ENCODE measurements around the gene GLYAT.
A peak's percentile ranks its signal among the peaks of the same experiment; 100 is the strongest.

Gene GLYAT

DNA sequence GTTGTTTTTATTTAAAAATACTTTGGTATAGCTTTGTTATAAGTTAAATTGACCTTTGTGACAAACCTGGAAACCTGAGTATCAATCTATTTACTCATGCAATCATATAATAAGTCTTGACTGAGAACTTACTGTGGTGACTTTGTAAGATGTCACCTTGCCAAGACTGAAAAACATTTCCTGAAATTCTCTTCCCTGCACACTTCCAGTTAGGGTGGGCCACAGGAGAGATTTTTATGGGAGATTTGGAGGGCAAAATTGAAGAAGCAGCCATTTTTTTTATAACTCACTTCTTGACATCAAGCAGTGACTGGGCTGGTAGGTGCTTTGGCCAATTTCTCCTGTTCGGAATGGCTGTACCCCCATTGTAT, 31.4 kb upstream of the GLYAT start:
- no peak overlapping the region for H3K4me3 Mint-ChIP-seq
- no peaks in the 10 kb centered on the region for H3K36me3 Mint-ChIP-seq (ENCODE audit: low read depth)
- H3K9me3 Mint-ChIP-seq, result no peaks in the 10 kb centered on the region
- no peak overlapping the region for H3K27ac Mint-ChIP-seq
- no peaks in the 10 kb centered on the region for H3K27me3 Mint-ChIP-seq
- no peaks in the 10 kb centered on the region for H3K4me1 Mint-ChIP-seq (ENCODE audit: low read depth)

DNA sequence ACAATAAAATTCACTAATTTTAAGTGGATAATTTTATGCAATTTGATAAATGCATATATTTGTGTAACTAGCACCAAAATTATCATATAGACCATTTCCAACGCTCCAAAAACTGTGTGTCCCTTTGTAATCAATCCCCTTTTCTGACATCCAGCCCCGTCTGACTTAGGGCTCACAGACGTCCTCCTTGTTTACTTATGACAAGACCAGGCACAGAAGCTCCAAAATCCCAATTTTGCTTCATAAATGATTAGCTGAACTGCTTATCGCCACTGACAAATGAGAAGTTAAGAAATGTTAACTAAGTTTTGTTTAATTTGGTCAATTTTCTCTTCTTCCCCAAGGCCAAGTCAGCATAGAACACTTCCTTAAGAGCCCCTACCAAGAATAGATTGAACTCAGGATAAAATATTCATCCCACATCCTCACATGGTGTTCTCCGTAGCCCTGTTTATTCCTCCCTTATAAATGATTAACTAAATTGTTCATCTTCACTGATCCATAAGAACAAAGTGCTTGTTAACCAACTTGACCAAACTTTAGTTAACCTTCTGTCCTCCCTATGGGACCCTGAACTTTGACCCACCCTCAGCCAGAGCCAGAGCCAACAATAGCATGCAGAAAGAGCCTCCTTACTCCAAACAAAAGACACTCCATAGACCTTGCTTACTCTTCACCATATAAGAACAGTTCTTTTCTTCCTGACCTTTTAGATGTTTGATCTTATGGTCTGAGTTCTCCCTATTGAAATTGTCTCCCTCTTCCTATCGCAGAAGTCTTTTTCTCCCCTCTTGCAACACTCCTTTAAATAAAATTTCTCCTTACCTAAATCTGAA, 30.8 kb upstream of the GLYAT start:
- Mint-ChIP-seq H3K9me3 (no peaks in the 10 kb centered on the region), H3K4me3 (no peak overlapping the region), H3K36me3 (ENCODE audit: low read depth) (no peaks in the 10 kb centered on the region), H3K4me1 (ENCODE audit: low read depth) (no peaks in the 10 kb centered on the region), H3K27ac (no peak overlapping the region), H3K27me3 (no peaks in the 10 kb centered on the region)

DNA sequence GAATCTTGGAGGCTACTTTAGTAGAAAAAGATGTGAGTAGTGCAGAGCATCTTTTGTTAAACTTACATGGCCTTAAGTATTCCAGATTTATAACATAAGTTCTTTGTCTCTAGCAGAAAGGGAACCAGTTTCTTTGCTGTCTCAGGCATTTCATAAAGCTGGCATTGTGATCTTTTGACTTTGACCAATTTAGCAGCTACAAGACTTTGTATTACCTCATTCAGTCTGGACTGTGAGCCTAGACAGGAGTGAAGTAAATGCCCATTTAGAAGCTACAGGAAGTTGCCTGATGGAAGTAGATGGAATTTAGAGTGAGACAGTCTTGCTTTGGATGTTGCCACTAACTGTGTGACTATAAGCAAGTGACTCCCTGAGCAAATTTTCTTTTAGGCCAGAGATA, 25.7 kb upstream of the GLYAT start:
- Mint-ChIP-seq H3K4me1 (ENCODE audit: low read depth) (no peaks in the 10 kb centered on the region), H3K4me3 (no peak overlapping the region), H3K27me3 (no peaks in the 10 kb centered on the region), H3K27ac (no peak overlapping the region), H3K36me3 (ENCODE audit: low read depth) (no peaks in the 10 kb centered on the region), H3K9me3 (no peaks in the 10 kb centered on the region)

DNA sequence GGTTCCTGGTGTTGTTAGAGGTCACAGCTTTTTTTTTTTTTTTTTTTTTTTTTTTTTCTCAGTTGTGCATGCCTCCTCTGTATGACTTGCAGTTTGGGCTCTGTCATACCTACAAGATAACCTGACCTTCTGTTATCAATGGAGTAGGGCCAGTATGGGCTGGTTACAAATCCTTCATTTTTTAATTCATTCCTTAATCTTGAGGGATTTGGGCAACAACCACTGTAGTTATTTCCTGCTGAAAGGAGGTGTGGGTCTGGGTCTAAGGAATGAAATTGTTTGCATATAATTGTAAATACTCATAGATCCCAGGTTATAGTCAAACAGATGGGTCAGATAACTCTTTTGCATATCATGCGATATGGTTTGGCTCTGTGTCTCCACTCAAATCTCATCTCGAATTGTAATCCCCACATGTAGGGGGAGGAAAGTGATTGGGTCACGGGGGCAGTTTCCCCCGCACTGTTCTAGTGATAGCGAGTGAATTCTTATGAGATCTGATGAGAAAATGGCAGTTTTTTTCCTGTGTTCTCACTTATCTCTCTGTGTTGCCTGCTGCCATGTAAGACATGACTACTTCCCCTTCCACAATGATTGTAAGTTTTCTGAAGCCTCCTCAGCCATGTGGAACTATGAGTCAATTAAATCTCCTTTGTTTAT, 14.1 kb upstream of the GLYAT start:
- Mint-ChIP-seq H3K27ac (no peak overlapping the region), H3K27me3 (peaks cover 3% of the 10 kb centered on the region), H3K36me3 (ENCODE audit: low read depth) (no peaks in the 10 kb centered on the region)

DNA sequence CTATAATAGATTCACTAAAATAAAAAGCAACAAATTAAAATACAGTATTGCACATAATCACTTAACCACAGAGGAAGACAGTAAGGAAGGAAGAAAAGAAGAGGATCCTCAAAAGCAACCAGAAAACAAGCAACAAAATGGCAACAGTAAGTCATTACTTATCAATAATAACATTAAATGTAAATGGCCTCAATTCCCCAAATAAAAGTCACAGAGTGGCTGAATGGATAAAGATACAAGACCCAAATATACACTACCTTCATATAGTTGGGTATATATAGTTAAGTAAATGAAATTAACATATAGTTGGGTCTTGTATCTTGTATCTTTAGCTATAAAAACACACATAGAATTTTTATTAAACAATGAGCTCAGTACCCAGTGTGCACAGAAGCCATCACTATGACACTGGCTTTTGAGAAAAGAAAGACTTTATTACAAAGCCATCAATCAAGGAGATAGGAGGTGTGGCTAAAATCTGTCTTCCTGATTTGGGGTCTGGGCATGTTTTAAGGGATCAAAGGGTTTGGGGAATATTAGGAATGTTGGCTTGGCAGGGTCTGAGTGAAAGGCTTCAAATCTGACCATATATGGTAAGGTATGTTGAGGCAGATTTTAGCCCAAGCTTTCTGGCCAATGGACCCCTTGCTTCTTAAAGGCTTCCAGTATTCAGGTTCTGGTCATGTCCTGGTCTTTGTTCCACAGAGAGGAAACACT, 13.4 kb upstream of the GLYAT start:
- peaks cover 3% of the 10 kb centered on the region for H3K4me1 Mint-ChIP-seq (ENCODE audit: low read depth)
- no peaks in the 10 kb centered on the region for H3K36me3 Mint-ChIP-seq (ENCODE audit: low read depth)
- peaks cover 3% of the 10 kb centered on the region for H3K27me3 Mint-ChIP-seq
- no peak overlapping the region for H3K27ac Mint-ChIP-seq
- peaks cover 10% of the 10 kb centered on the region for H3K9me3 Mint-ChIP-seq
- no peak overlapping the region for H3K4me3 Mint-ChIP-seq

More for the DNA sequence above, 14.1 kb upstream of the GLYAT start:
- Mint-ChIP-seq H3K9me3 (peaks cover 10% of the 10 kb centered on the region), H3K4me3 (no peak overlapping the region), H3K4me1 (ENCODE audit: low read depth) (peaks cover 3% of the 10 kb centered on the region)

DNA sequence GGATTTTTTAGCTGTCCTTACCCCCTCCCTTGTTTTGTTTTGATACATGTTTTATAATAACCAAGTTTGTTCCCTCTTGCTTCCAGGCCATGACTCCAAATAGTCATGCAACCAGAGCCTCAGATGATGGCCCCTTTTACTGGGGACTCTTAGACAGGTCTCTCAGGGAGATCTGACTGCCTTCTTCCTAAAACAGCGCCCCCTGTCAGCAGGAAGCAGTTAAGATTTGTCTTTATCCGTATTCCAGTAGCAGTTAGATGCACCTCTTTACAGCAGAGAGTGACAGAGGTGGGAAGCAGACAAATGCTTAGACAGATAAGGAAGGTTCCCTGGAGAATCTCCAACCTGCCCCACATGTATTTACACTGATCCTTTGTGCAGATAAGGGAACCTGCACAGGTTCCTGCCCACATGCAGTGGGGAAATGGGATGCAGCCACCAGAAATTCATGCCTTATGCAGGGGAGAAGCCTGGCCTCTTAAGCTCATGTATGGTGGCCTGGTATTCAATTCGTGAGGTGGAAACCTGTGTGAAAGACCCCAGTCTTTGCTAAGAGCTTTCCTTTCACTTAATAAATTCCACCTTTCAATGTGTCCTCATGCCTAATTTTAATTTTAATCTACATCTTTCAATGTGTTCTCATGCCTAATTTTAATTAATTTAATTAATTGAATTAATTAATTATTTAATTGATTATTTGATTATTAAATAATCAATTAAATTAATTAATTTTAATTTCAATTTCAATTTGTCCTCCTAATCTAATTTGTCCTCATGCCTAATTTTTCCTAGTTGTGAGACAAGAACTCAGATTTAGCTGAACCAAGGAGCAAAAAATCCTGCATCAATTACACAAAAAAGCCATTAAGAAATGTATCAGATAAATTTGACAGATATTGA, 11.5 kb upstream of the GLYAT start:
- Mint-ChIP-seq H3K4me1 (ENCODE audit: low read depth) (peaks cover 3% of the 10 kb centered on the region), H3K9me3 (peaks cover 10% of the 10 kb centered on the region), H3K36me3 (ENCODE audit: low read depth) (no peaks in the 10 kb centered on the region), H3K27me3 (peaks cover 3% of the 10 kb centered on the region), H3K27ac (no peak overlapping the region), H3K4me3 (no peak overlapping the region)

DNA sequence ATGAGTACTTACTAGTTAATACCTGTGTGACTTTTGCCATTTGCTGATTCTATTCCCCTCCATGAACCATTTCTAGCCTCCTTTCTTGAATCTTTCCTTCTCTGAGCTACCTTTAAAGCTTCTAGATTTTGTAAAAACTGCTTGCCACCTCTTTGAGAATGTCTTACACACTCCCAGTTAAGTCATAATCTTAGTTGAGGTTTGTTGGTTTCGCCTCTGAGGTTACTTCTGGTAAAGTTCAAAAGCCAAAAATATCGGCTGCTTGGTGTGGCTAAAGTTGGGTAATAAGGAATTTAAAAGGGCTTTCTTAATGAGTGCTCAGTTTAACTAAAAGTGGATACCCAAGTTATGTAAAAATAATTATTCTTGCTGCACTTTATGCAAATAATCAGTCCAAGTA, 10.4 kb upstream of the GLYAT start:
- Mint-ChIP-seq H3K36me3 (ENCODE audit: low read depth) (no peaks in the 10 kb centered on the region), H3K27ac (no peak overlapping the region), H3K4me3 (no peak overlapping the region), H3K4me1 (ENCODE audit: low read depth) (peaks cover 3% of the 10 kb centered on the region), H3K27me3 (peaks cover 3% of the 10 kb centered on the region), H3K9me3 (peaks cover 10% of the 10 kb centered on the region)

DNA sequence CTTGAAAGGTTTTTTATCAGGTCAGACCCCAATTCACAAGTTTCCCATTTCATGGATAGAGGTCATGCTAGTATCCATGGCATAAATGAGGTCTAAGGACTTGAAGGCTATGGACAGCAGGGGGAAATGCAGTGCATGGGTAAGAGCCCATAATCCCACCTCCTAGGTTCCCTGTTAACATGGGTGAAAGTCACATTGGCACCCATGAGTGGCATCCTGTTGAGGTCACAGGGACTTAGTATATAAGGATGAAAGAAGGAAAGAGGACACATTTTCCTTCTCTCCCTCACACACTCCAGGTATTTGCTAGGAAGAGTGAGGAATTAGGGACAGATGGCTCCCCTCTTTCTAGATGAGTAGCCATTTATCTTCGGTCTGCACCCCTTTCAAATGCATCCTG, 9.4 kb upstream of the GLYAT start:
- Mint-ChIP-seq H3K27ac (no peak overlapping the region), H3K9me3 (peaks cover 10% of the 10 kb centered on the region), H3K36me3 (ENCODE audit: low read depth) (no peaks in the 10 kb centered on the region), H3K4me3 (no peak overlapping the region), H3K4me1 (ENCODE audit: low read depth) (peaks cover 3% of the 10 kb centered on the region), H3K27me3 (peaks cover 3% of the 10 kb centered on the region)

DNA sequence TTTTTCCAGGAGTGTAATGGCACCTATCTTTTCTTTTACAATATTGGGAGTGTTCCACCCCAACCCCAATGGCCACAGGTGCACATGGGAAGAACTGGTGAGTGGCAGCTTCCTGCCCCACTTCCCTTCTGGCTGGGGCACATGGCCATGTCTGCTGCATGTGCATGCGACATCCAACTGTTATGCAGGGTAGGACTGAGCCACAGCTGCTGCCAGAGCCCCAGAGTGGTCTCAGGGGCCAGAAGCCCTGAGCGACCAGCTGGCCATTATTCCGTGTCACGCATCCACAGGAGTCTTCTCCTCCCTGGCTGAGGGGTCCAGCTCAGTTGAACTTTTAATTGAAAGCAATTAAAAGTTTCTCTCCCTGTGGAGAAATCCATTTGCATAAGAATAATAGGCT, 8.7 kb upstream of the GLYAT start:
- H3K27ac Mint-ChIP-seq, result no peak overlapping the region
- peaks cover 3% of the 10 kb centered on the region for H3K27me3 Mint-ChIP-seq
- H3K4me3 Mint-ChIP-seq, result no peak overlapping the region
- H3K9me3 Mint-ChIP-seq, result peaks cover 10% of the 10 kb centered on the region
- no peaks in the 10 kb centered on the region for H3K36me3 Mint-ChIP-seq (ENCODE audit: low read depth)
- peaks cover 3% of the 10 kb centered on the region for H3K4me1 Mint-ChIP-seq (ENCODE audit: low read depth)

DNA sequence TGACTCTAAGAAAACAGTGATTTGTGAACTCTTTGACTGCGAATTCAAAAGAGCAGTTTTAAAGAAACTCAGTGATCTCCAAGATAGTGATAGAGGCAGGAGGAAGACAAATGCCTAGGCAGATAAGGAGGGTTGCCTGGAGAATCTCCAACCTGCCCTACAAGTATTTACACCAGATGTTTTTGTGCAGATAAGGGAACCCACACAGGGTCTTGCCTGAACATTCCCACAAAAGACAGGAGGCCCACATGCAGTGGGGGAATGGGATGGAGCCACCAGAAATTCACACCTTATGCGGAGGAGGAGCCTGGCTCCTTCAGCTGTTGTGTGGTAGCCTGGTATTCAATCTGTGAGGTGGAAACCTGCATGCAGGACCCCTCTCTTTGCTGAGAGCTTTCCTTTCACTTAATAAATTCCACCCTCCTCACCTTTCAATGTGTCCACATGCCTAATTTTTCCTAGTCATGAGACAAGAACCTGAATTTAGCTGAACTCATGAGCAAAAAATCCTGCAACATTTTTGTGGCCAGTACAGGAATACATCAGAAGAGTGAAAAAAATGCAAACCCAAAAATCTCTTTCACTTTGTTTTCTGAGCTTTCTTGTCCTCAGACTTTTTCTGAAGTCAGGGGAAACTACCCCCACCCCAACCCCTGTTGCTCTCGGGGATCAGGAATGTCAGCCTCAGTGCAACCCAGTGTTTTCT, 8.1 kb upstream of the GLYAT start:
- H3K4me1 Mint-ChIP-seq (ENCODE audit: low read depth), result peaks cover 3% of the 10 kb centered on the region
- no peaks in the 10 kb centered on the region for H3K36me3 Mint-ChIP-seq (ENCODE audit: low read depth)
- no peak overlapping the region for H3K27ac Mint-ChIP-seq
- no peak overlapping the region for H3K4me3 Mint-ChIP-seq
- peaks cover 10% of the 10 kb centered on the region for H3K9me3 Mint-ChIP-seq
- H3K27me3 Mint-ChIP-seq, result peaks cover 3% of the 10 kb centered on the region

DNA sequence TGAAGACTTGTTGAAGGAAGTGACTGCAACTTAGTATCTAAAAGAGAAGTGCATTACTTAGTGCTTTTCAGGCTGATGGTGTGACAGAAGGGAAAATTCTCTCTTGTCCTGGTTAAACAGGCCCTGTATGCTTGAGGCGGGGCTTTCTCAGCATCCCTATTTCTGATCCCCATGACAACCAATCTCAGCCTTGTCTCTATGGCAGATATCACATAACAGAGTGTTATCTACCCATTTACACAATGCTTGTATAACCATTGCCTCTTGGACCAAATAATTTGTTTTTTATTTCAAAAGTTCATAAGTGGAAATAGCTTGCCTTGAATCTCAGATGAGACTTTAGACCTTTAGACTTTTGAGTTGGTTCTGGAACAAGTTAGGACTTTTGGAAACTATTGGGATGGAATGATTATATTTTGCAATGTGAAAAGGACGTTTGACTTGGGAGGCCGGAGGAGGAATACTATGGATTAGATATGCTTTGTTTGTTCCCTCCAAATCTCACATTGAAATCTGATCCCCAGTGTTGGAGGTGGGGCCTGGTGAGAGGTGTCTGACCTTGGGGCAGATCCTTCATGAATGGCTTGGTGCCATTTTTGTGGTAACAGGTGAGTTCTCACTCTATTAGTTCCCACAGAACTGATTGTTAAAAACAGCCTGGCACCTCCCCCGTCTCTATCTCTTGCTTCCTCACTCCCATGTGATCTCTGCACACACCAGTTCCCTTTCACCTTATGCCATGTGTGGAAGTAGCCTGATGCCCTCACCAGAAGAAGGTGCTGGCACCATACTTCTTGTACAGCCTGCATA, 3.1 kb upstream of the GLYAT start:
- no peak overlapping the region for H3K27ac Mint-ChIP-seq
- no peak overlapping the region for H3K4me3 Mint-ChIP-seq
- no peaks in the 10 kb centered on the region for H3K36me3 Mint-ChIP-seq (ENCODE audit: low read depth)
- no peaks in the 10 kb centered on the region for H3K9me3 Mint-ChIP-seq
- H3K4me1 Mint-ChIP-seq (ENCODE audit: low read depth), result no peaks in the 10 kb centered on the region
- H3K27me3 Mint-ChIP-seq, result no peaks in the 10 kb centered on the region

DNA sequence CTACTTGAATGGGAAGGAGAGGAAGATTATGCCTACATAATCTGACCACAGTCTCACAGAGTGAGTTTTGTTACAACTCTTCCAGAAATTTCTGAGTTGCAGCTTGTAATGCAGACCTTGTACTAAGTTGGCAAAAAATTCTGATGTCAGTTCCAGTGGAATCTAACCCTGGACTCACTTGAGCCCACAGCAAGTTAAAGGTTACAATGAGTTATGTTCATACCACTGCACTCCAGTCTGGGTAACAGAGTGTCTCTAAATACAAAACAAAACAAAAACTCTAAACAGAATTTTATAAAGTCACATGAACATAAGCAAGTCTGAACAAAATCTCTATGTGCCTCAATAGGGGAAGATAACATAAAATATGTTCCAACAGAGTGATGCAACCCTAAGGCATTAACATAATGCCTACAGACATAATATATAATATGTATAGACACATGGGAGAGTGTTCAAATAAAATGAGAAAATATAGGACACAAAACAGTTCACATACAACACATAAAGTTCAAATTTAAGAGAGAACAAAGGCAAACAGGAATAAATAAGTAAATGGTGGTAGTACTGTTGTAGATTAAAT, 1.1 kb downstream of the GLYAT start:
- Mint-ChIP-seq H3K4me1 (ENCODE audit: low read depth) (peaks cover 28% of the 10 kb centered on the region), H3K9me3 (no peaks in the 10 kb centered on the region), H3K36me3 (ENCODE audit: low read depth) (no peaks in the 10 kb centered on the region)

DNA sequence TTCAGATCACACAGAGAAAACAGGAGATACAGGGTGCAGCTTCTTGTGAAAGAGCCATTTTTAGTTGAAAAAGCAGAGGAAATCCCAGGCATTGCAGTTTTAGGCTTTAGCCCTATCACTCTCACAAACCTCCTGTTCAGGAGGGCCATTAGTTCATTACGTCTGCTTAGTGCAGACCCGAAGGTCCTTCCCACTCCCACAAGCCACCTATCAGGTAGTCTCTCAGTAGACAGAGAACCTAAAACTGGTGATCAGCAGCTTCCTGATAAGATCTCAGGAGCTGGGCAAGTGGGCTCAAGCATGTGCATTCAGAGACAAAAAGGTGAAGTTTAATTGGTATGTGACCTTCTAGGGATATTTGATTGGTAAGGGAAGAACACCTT, 4.3 kb downstream of the GLYAT start:
- no peaks in the 10 kb centered on the region for H3K27me3 Mint-ChIP-seq
- H3K27ac Mint-ChIP-seq, result peak overlapping the region; percentile 59
- no peaks in the 10 kb centered on the region for H3K9me3 Mint-ChIP-seq
- H3K4me3 Mint-ChIP-seq, result no peak overlapping the region
- no peaks in the 10 kb centered on the region for H3K36me3 Mint-ChIP-seq (ENCODE audit: low read depth)
- peaks cover 32% of the 10 kb centered on the region for H3K4me1 Mint-ChIP-seq (ENCODE audit: low read depth)

More for the DNA sequence above, 1.1 kb downstream of the GLYAT start:
- Mint-ChIP-seq H3K4me3 (no peak overlapping the region), H3K27me3 (no peaks in the 10 kb centered on the region), H3K27ac (no peak overlapping the region)
